Activated T-cell treated with anti-CD3 and anti-CD28 coated beads for 48 hours (primary cell): ENCODE measurements around the gene CATSPER3.

Source experiments
- DNase-seq: peaks from one replicate; pipeline ENCODE4 v3.0.0-alpha.2; 2020; ENCODE audit warnings: low read depth

Gene CATSPER3

GRCh38 chr5:135029477-135030122 is 61.9 kb downstream of the CATSPER3 start:
- DNase-seq: no peak

GRCh38 chr5:135030123-135030955 is 62.6 kb downstream of the CATSPER3 start:
- DNase-seq: no peak

GRCh38 chr5:135030956-135031812 is 63.5 kb downstream of the CATSPER3 start:
- no peak for DNase-seq

GRCh38 chr5:135031813-135032694 is 64.3 kb downstream of the CATSPER3 start:
- DNase-seq: no peak

GRCh38 chr5:135032695-135032998 is 64.9 kb downstream of the CATSPER3 start:
- DNase-seq: no peak

GRCh38 chr5:135032999-135033861 is 65.5 kb downstream of the CATSPER3 start:
- no peak for DNase-seq

- no peak for DNase-seq
These were observed 66.2 kb downstream of the CATSPER3 start, which contains the start of gene PITX1 for GRCh38 chr5:135033901-135034235. Gene PITX1, minus strand, starts transcription at chr5:135034228. Its CDS starts 347 bp downstream, at chr5:135033881.

GRCh38 chr5:135034236-135034962 is 66.7 kb downstream of the CATSPER3 start:
- no peak for DNase-seq

- DNase-seq: no peak
These were observed 67.4 kb downstream of the CATSPER3 start for GRCh38 chr5:135034963-135035677.

- DNase-seq: no peak
These were observed 67.9 kb downstream of the CATSPER3 start for GRCh38 chr5:135035678-135036030.

GRCh38 chr5:135036405-135036804 is 68.7 kb downstream of the CATSPER3 start:
- no peak for DNase-seq

- no peak for DNase-seq
These were observed 70.0 kb downstream of the CATSPER3 start for GRCh38 chr5:135037519-135038204.

- DNase-seq: no peak
These were observed 70.6 kb downstream of the CATSPER3 start for GRCh38 chr5:135038205-135038812.

GRCh38 chr5:135038813-135039270 is 71.1 kb downstream of the CATSPER3 start:
- no peak for DNase-seq

- no peak for DNase-seq
These were observed 71.7 kb downstream of the CATSPER3 start for GRCh38 chr5:135039271-135040033.

- DNase-seq: no peak
These were observed 72.3 kb downstream of the CATSPER3 start for GRCh38 chr5:135040034-135040332.

- DNase-seq: no peak
These were observed 72.8 kb downstream of the CATSPER3 start for GRCh38 chr5:135040333-135041144.
